OCI-M2 (cell line): Measurements from ENCODE around the gene CNTLN.
"Not testable (repeated sequence)": the region's sequence is repeated elsewhere in the genome, so short reads cannot be mapped to it uniquely, and the experiment has no call there.

Experiments
- DNase-seq: peaks from one replicate; lab custom pipeline; 2025; ENCODE audit not compliant: unreplicated experiment; lab: John Stamatoyannopoulos, UW

CNTLN gene

GRCh38 chr9:17185481-17186029 lies 50.7 kb downstream of the CNTLN start:
- DNase-seq, result no peak

GRCh38 chr9:17191082-17191481 lies 56.2 kb downstream of the CNTLN start:
- no peak for DNase-seq

GRCh38 chr9:17204611-17205152 lies 69.8 kb downstream of the CNTLN start:
- DNase-seq, result no peak

- DNase-seq, result no peak
These were observed 81.2 kb downstream of the CNTLN start for GRCh38 chr9:17216011-17216410.

GRCh38 chr9:17216646-17217045 lies 81.8 kb downstream of the CNTLN start:
- DNase-seq, result no peak

- DNase-seq, result no peak
These were observed 82.4 kb downstream of the CNTLN start for GRCh38 chr9:17217272-17217671.

GRCh38 chr9:17219261-17219660 lies 84.4 kb downstream of the CNTLN start:
- DNase-seq, result no peak

GRCh38 chr9:17222932-17223331 lies 88.1 kb downstream of the CNTLN start:
- no peak for DNase-seq

- no peak for DNase-seq
These were observed 90.6 kb downstream of the CNTLN start for GRCh38 chr9:17225407-17225806.

- no peak for DNase-seq
These were observed 95.2 kb downstream of the CNTLN start for GRCh38 chr9:17229945-17230560.

GRCh38 chr9:17230646-17231045 lies 95.8 kb downstream of the CNTLN start:
- DNase-seq, result no peak

- no peak for DNase-seq
These were observed 101.3 kb downstream of the CNTLN start for GRCh38 chr9:17236147-17236546.

- DNase-seq, result no peak
These were observed 111.9 kb downstream of the CNTLN start for GRCh38 chr9:17246770-17247169.

GRCh38 chr9:17251100-17251499 lies 116.3 kb downstream of the CNTLN start:
- no peak for DNase-seq

- DNase-seq, result not testable (repeated sequence)
These were observed 133.8 kb downstream of the CNTLN start for GRCh38 chr9:17268531-17269188.

- no peak for DNase-seq
These were observed 135.0 kb downstream of the CNTLN start for GRCh38 chr9:17269799-17270198.

- DNase-seq, result no peak
These were observed 137.7 kb downstream of the CNTLN start for GRCh38 chr9:17272536-17272935.

- DNase-seq, result no peak
These were observed 145.6 kb downstream of the CNTLN start for GRCh38 chr9:17280350-17281012.

- not testable (repeated sequence) for DNase-seq
These were observed 155.8 kb downstream of the CNTLN start for GRCh38 chr9:17290673-17291072.

GRCh38 chr9:17291766-17292165 lies 156.9 kb downstream of the CNTLN start:
- no peak for DNase-seq

- DNase-seq, result no peak
These were observed 158.8 kb downstream of the CNTLN start for GRCh38 chr9:17293685-17294084.
